ENCODE results near the gene PCDHA10.
"Not testable (repeated sequence)": the region's sequence is repeated elsewhere in the genome, so short reads cannot be mapped to it uniquely, and the experiment has no call there.

The PCDHA10 gene, protein sequence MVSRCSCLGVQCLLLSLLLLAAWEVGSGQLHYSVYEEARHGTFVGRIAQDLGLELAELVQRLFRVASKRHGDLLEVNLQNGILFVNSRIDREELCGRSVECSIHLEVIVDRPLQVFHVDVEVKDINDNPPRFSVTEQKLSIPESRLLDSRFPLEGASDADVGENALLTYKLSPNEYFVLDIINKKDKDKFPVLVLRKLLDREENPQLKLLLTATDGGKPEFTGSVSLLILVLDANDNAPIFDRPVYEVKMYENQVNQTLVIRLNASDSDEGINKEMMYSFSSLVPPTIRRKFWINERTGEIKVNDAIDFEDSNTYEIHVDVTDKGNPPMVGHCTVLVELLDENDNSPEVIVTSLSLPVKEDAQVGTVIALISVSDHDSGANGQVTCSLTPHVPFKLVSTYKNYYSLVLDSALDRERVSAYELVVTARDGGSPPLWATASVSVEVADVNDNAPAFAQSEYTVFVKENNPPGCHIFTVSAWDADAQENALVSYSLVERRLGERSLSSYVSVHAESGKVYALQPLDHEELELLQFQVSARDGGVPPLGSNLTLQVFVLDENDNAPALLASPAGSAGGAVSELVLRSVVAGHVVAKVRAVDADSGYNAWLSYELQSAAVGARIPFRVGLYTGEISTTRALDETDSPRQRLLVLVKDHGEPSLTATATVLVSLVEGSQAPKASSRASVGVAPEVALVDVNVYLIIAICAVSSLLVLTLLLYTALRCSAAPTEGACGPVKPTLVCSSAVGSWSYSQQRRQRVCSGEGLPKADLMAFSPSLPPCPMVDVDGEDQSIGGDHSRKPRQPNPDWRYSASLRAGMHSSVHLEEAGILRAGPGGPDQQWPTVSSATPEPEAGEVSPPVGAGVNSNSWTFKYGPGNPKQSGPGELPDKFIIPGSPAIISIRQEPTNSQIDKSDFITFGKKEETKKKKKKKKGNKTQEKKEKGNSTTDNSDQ

DNA sequence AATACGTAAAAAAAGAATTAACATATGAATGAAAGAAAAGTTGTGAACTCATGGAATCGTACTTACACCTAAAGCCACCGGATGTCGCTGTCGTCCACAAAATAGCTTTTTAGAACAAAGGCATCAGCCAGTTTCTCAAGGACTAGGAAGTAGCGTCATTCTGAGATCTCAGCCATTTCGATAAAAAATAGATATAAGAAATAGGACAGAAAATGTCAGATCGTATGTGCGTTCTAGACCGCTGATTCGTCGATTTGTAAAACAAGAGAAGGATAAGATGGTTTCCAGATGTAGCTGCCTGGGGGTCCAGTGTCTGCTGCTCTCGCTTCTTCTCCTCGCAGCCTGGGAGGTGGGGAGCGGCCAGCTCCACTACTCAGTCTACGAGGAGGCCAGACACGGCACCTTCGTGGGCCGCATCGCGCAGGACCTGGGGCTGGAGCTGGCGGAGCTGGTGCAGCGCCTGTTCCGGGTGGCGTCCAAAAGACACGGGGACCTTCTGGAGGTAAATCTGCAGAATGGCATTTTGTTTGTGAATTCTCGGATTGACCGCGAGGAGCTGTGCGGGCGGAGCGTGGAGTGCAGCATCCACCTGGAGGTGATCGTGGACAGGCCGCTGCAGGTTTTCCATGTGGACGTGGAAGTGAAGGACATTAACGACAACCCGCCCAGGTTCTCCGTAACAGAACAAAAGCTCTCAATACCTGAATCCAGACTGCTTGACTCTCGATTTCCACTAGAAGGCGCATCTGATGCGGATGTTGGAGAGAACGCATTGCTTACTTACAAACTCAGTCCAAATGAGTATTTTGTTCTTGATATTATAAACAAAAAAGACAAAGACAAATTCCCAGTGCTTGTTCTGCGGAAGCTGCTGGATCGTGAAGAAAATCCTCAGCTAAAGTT lies at the start of gene PCDHA10:
TSS of gene PCDHA10 (plus strand) at position 126 of the 903 bp plus-strand sequence. CDS start at position 278, 152 bp downstream.
- peak; percentile 16 for DNase-seq

DNA sequence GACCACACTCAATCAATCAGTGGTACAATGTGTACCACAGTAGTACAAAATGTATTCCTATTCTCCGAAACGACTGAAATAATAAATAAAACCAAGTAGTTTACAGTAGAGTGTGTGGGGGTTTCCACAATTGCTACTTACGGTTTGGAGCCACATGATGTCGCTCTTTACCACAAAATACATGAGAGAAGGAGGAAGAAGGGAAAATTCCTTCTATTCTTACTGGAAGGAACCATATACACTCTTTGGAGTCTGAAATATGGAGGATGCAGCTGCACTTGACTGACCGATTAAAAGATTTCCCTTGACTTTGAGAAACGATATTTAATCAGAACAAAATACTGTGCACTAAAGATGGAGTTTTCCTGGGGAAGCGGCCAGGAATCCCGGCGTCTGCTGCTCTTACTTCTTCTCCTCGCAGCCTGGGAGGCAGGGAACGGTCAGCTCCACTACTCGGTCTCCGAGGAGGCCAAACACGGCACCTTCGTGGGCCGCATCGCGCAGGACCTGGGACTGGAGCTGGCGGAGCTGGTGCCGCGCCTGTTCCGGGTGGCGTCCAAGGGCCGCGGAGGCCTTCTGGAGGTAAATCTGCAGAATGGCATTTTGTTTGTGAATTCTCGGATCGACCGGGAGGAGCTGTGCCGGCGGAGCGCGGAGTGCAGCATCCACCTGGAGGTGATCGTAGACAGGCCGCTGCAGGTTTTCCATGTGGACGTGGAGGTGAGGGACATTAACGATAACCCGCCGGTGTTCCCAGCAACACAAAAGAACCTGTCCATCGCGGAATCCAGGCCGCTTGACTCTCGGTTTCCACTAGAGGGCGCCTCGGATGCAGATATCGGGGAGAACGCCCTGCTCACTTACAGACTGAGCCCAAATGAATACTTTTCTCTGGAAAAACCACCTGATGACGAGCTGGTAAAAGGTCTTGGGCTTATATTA lies 48.6 kb upstream of the PCDHA10 start, which contains the start of gene PCDHA4:
TSS of gene PCDHA4 (plus strand) at position 235 of the 942 bp plus-strand sequence.
- DNase-seq: peak; percentile 74

DNA sequence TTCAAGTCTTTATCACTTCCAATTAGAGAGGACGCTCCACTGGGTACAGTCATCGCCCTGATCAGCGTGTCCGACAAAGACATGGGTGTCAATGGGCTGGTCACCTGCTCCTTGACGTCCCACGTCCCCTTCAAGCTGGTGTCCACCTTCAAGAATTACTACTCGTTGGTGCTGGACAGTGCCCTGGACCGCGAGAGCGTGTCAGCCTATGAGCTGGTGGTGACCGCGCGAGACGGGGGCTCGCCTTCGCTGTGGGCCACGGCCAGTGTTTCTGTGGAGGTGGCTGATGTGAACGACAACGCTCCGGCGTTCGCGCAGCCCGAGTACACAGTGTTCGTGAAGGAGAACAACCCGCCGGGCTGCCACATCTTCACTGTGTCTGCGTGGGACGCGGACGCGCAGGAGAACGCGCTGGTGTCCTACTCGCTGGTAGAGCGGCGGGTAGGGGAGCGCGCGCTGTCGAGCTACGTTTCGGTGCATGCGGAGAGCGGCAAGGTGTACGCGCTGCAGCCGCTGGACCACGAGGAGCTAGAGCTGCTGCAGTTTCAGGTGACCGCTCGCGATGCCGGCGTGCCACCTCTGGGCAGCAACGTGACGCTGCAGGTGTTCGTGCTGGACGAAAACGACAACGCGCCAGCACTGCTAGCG lies 47.3 kb upstream of the PCDHA10 start:
- not testable (repeated sequence) for DNase-seq

DNA sequence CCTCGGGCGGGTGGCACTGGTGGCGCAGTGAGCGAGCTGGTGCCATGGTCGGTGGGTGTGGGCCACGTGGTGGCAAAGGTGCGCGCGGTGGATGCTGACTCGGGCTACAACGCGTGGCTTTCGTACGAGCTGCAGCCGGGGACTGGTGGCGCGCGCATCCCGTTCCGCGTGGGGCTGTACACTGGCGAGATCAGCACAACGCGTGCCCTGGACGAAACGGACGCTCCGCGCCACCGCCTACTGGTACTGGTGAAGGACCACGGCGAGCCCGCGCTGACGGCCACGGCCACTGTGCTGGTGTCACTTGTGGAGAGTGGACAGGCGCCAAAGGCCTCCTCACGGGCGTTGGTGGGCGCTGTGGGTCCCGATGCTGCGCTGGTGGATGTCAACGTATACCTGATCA lies 46.8 kb upstream of the PCDHA10 start:
- DNase-seq: no peak

DNA sequence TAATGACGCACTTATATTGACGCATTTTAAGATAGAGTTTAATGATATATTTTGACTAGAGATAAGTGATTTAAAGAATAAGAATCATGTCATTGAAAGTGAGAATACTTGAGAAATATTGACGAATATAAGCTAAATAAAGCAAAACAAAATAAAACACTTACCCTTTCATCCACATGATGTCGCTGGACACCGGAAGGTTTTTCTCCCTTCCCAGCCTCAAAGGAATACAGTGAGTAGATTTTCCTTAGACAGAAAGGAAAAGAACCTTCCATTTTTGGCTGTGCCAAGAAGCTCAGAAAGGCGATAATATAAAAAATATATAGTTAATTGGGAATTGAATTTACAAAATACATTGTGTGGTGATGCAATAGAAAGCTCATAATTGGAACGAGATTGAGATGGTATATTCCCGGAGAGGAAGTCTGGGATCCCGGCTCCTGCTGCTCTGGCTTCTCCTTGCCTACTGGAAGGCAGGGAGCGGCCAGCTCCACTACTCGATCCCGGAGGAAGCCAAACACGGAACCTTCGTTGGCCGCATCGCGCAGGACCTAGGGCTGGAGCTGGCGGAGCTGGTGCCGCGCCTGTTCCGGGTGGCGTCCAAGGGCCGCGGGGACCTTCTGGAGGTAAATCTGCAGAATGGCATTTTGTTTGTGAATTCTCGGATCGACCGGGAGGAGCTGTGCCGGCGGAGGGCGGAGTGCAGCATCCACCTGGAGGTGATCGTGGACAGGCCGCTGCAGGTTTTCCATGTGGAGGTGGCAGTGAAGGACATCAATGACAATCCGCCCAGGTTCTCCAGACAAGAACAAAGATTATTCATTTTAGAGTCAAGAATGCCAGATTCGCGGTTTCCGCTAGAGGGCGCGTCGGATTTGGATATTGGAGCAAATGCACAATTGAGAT lies 34.1 kb upstream of the PCDHA10 start, which contains the start of gene PCDHA5:
TSS of gene PCDHA5 (plus strand) at position 239 of the 906 bp plus-strand sequence.
- DNase-seq: no peak

DNA sequence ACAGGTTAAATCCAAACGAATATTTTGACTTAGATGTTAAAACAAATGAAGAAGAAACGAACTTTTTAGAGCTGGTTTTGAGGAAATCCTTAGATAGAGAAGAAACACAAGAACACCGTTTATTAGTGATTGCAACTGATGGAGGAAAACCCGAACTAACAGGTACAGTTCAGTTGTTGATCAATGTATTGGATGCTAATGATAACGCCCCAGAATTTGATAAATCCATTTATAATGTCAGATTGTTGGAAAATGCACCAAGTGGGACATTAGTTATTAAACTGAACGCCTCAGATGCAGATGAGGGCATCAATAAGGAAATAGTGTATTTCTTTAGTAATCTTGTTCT lies 33.4 kb upstream of the PCDHA10 start:
- DNase-seq: no peak

DNA sequence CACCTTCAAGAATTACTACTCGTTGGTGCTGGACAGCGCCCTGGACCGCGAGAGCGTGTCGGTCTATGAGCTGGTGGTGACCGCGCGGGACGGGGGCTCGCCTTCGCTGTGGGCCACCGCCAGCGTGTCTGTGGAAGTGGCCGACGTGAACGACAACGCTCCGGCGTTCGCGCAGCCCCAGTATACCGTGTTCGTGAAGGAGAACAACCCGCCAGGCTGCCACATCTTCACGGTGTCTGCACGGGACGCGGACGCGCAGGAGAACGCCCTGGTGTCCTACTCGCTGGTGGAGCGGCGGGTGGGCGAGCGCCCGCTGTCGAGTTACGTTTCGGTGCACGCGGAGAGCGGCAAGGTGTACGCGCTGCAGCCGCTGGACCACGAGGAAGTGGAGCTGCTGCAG lies 32.7 kb upstream of the PCDHA10 start:
- not testable (repeated sequence) for DNase-seq

DNA sequence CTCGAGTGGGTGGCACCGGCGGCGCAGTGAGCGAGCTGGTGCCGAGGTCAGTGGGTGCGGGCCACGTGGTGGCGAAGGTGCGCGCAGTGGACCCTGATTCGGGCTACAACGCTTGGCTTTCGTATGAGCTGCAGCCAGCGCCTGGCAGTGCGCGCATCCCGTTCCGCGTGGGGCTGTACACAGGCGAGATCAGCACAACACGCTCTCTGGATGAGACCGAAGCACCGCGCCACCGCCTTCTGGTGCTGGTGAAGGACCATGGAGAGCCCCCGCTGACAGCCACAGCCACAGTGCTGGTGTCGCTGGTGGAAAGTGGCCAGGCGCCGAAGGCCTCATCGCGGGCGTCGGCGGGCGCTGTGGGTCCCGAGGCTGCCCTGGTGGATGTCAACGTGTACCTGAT lies 32.2 kb upstream of the PCDHA10 start:
- no peak for DNase-seq

DNA sequence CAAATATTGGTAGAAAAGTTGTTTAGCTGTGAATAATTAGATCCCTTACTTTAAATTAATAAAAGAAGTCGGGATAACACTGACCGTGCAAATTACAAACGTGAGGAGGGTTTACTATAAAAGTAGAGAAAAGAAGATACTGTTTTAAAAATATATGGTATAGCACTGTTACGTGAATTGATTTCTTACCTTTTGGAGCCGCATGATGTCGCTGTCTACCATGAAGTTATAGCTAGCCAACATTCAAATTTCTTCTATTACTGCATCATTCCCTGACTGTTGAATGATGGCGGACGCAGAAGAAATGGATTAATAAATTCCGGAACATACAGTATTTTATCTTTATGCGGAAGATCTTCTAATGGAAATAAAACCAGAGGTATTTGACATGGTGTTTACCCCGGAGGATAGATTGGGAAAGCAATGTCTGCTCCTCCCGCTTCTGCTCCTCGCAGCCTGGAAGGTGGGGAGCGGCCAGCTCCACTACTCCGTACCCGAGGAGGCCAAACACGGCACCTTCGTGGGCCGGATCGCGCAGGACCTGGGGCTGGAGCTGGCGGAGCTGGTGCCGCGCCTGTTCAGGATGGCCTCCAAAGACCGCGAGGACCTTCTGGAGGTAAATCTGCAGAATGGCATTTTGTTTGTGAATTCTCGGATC lies 27.9 kb upstream of the PCDHA10 start, which contains the start of gene PCDHA6:
TSS of gene PCDHA6 (plus strand) at position 257 of the 658 bp plus-strand sequence. CDS start at position 389, 132 bp downstream.
- DNase-seq: no peak

DNA sequence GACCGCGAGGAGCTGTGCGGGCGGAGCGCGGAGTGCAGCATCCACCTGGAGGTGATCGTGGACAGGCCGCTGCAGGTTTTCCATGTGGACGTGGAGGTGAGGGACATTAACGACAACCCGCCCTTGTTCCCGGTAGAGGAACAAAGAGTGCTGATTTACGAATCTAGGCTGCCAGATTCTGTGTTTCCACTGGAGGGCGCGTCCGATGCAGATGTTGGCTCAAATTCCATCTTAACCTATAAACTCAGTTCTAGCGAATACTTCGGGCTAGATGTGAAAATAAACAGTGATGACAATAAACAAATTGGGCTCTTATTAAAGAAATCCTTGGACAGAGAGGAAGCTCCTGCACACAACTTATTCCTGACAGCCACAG lies 27.3 kb upstream of the PCDHA10 start:
- no peak for DNase-seq

DNA sequence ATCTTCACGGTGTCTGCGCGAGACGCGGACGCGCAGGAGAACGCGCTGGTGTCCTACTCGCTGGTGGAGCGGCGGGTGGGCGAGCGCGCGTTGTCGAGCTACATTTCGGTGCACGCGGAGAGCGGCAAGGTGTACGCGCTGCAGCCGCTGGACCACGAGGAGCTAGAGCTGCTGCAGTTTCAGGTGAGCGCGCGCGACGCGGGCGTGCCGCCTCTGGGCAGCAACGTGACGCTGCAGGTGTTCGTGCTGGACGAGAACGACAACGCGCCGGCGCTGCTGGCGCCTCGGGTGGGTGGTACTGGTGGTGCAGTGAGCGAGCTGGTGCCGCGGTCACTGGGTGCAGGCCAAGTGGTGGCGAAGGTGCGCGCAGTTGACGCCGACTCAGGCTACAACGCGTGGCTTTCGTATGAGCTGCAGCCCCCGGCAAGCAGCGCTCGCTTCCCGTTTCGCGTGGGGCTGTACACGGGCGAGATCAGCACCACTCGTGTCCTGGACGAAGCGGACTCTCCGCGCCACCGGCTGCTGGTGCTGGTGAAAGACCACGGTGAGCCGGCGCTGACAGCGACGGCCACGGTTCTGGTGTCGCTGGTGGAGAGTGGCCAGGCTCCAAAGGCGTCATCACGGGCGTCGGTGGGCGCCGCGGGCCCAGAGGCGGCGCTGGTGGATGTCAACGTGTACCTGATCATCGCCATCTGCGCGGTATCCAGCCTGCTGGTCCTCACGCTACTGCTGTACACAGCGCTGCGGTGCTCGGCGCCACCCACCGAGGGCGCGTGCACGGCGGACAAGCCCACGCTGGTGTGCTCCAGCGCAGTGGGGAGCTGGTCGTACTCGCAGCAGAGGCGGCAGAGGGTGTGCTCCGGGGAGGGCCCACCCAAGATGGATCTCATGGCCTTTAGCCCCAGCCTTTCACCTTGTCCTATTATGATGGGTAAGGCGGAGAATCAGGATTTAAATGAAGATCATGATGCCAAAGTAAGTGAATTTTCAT lies 25.9 kb upstream of the PCDHA10 start:
- DNase-seq: not testable (repeated sequence)

DNA sequence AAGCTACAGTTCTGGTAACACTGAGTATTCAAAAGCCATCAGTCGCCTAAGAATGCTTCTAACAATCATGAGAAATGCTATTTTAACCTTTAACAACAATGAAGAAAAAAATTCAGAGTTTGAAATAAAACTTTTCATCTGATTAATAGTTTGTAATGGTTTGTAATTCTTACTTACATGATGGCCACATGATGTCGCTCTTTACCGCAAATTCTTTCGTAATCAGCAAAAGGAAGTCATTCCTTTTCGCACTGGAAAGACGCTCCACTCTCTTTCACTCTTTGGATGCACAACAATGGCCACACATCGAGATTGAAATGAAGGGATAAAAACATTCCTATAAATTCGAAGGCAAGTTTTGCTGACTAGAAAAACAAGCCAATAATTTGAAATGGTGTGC lies 21.7 kb upstream of the PCDHA10 start, which contains the start of gene PCDHA7:
TSS of gene PCDHA7 (plus strand) at position 277 of the 400 bp plus-strand sequence. CDS start at position 392, 115 bp downstream.
- DNase-seq: no peak

DNA sequence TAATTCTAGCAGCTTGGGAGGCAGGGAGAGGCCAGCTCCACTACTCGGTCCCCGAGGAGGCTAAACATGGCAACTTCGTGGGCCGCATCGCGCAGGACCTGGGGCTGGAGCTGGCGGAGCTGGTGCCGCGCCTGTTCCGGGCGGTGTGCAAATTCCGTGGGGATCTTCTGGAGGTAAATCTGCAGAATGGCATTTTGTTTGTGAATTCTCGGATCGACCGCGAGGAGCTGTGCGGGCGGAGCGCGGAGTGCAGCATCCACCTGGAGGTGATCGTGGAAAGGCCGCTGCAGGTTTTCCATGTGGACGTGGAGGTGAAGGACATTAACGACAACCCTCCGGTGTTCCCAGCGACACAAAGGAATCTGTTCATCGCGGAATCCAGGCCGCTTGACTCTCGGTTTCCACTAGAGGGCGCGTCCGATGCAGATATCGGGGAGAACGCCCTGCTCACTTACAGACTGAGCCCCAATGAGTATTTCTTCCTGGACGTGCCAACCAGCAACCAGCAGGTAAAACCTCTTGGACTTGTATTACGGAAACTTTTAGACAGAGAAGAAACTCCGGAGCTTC lies 21.2 kb upstream of the PCDHA10 start:
- not testable (repeated sequence) for DNase-seq

DNA sequence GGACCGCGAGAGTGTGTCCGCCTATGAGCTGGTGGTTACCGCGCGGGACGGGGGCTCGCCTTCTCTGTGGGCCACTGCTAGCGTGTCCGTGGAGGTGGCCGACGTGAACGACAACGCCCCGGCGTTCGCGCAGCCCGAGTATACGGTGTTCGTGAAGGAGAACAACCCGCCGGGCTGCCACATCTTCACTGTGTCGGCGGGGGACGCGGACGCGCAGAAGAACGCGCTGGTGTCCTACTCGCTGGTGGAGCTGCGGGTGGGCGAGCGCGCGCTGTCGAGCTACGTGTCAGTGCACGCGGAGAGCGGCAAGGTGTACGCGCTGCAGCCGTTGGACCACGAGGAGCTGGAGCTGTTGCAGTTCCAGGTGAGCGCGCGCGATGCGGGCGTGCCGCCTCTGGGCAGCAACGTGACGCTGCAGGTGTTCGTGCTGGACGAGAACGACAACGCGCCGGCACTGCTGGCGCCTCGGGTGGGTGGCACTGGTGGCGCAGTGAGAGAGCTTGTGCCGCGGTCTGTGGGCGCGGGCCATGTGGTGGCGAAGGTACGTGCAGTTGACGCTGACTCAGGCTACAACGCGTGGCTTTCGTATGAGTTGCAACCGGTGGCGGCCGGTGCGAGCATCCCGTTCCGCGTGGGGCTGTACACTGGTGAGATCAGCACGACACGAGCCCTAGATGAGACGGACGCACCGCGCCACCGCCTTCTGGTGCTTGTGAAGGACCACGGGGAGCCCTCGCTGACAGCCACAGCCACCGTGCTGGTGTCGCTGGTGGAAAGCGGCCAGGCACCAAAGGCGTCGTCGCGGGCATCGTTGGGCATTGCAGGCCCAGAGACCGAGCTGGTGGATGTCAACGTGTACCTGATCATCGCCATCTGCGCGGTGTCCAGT lies 19.8 kb upstream of the PCDHA10 start:
- DNase-seq: no peak

DNA sequence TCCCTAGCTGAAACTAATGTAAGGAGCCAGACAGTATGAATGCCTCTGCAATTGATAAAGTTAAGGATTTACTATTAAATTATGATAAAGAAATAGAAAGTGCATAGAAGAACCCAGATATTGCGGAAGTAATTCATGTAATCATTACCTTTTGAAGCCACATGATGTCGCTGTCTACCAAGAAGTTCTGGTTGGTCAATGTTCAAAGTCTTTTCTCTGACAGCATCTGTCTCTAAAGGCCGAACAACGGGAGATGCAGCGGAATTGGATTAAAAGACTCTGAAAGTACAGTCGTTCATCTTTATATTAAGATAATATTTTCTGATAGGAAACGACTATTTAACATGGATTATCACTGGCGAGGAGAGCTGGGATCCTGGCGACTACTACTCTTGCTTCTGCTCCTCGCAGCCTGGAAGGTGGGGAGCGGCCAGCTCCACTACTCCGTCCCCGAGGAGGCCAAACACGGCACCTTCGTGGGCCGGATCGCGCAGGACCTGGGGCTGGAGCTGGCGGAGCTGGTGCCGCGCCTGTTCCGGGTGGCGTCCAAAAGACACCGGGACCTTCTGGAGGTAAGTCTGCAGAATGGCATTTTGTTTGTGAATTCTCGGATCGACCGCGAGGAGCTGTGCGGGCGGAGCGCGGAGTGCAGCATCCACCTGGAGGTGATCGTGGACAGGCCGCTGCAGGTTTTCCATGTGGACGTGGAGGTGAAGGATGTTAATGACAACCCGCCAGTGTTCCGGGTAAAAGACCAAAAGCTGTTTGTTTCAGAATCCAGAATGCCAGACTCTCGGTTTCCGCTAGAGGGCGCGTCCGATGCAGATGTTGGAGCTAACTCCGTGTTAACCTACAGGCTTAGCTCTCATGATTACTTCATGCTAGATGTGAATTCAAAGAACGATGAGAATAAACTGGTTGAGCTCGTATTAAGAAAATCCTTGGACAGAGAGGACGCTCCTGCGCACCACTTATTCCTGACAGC lies 14.4 kb upstream of the PCDHA10 start, which contains the start of gene PCDHA8:
TSS of gene PCDHA8 (plus strand) at position 210 of the 985 bp plus-strand sequence. CDS start at position 345, 135 bp downstream.
- peak; percentile 85 for DNase-seq

Measured in SHP77 treated with DMSO at 0.1 percent for 48 hours (cell line).